Measurements from ENCODE around the gene KCNG2. TPM values are rescaled to one million over a fixed set of nuclear protein-coding genes. Genes with fewer than 3 reads are reported as not detected.

Gene KCNG2
- total and polyA plus RNA-seq, 2 of the 8 experiments (the other 6 are each of a cell fraction or from before 2014, with no cell fraction given) = 0.19 to 0.74 TPM

DNA sequence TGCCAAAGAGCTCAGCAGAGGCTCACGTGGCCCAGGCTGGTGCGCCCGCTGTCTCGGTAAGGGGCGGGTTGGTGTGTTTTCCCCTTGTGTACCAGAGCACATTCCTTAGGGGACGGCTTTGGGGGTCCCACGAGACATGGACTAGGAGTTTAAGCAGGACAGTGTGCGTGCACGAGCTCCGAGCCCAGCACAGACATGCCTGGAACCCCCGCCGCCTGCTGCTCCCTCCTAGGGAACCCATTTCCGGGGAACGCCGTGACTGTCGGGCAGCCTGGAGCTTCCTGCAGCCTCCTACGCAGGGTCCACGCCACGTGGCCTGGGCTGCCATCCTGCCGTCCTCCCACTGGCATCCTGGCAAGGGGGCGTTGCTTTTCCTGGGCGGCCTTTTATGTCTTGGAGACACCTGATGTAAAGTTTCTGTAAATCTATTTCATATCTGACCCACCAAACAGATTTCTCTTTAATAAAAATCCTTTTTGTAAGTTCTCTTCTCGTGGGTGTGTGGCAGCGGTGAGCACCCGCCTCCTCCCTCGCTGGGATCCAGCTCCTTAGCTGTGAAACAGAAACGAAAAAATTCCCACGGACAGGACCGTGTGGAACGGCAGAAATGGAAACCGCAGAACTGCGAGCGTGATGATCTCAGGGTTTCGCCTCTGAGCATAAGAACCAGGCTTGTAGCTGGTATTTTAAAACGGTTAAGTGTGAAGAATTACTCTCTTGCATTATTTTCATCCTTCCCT, 43.5 kb upstream of the KCNG2 start (continued):
- TF ChIP-seq CHD7 (IDR thresholded peaks at IDR 0.05; ENCODE audit: insufficient replicate concordance, low read length) (no peak), CHD2 (IDR thresholded peaks at IDR 0.05; ENCODE audit: low read length) (no peak), CBX8 (IDR thresholded peaks at IDR 0.05; ENCODE audit: borderline replicate concordance, low read depth, low read length) (no peak), GABPA (IDR thresholded peaks at IDR 0.05; ENCODE audit: borderline replicate concordance, insufficient read depth, low read length) (no peak)
- TF ChIP-seq, protein P1, sequence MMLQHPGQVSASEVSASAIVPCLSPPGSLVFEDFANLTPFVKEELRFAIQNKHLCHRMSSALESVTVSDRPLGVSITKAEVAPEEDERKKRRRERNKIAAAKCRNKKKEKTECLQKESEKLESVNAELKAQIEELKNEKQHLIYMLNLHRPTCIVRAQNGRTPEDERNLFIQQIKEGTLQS (IDR thresholded peaks at IDR 0.05; ENCODE audit: insufficient read depth, low read depth, low read length) = no peak

All from H1 (cell line).